GM23248 (cell line): ENCODE results near the gene EPN2. TPM values are rescaled to one million over a fixed set of nuclear protein-coding genes. Genes with fewer than 3 reads are reported as not detected.

Experiments
- DNase-seq: peaks from one replicate; pipeline ENCODE4 v3.0.0-alpha.2; 2015
- H2AFZ ChIP-seq: fragments of 200-600 bp; sonication (generic); 2 replicates; pipeline ENCODE4 v1.6.1; 2016; ENCODE audit warnings: antibody characterized with exemption
- H3F3A ChIP-seq: fragments of 200-600 bp; sonication (generic); 2 replicates; pipeline ENCODE4 v1.6.1; 2016; ENCODE audit warnings: mild to moderate bottlenecking, antibody characterized with exemption, mixed run types; ENCODE audit not compliant: insufficient read depth
- H3K27ac ChIP-seq: fragments of 200-600 bp; sonication (generic); 2 replicates; pipeline ENCODE4 v1.5.1; 2016; ENCODE audit warnings: mild to moderate bottlenecking
- H3K27me3 ChIP-seq: fragments of 200-600 bp; sonication (generic); replicated peaks from 2 replicates; pipeline ENCODE4 v1.6.1; 2016; ENCODE audit warnings: mild to moderate bottlenecking; ENCODE audit not compliant: insufficient read depth
- H3K36me3 ChIP-seq: fragments of 200-600 bp; sonication (generic); 2 replicates; pipeline ENCODE4 v1.6.1; 2016; ENCODE audit warnings: low read depth, mild to moderate bottlenecking
- H3K4me1 ChIP-seq: fragments of 200-600 bp; sonication (generic); 2 replicates; pipeline ENCODE4 v1.6.1; 2016; ENCODE audit warnings: mild to moderate bottlenecking; ENCODE audit not compliant: insufficient read depth
- H3K4me2 ChIP-seq: fragments of 200-600 bp; sonication (generic); one replicate; pipeline ENCODE4 v1.6.1; 2016; ENCODE audit warnings: mild to moderate bottlenecking; ENCODE audit not compliant: unreplicated experiment
- H3K4me3 ChIP-seq: fragments of 200-600 bp; sonication (generic); 2 replicates; pipeline ENCODE4 v1.5.1; 2016; ENCODE audit warnings: mild to moderate bottlenecking
- H3K79me2 ChIP-seq: fragments of 200-600 bp; sonication (generic); 2 replicates; pipeline ENCODE4 v1.6.1; 2016; ENCODE audit warnings: mild to moderate bottlenecking; ENCODE audit not compliant: insufficient read depth
- H3K9ac ChIP-seq: fragments of 200-600 bp; sonication (generic); 2 replicates; pipeline ENCODE4 v1.6.1; 2016; ENCODE audit warnings: mild to moderate bottlenecking
- H3K9me2 ChIP-seq: fragments of 200-600 bp; sonication (generic); 2 replicates; pipeline ENCODE4 v1.6.1; 2016; ENCODE audit warnings: mixed run types, mild to moderate bottlenecking, moderate library complexity; ENCODE audit not compliant: insufficient read depth
- H3K9me3 ChIP-seq: fragments of 200-600 bp; sonication (generic); one replicate; pipeline ENCODE4 v1.6.1; 2017; ENCODE audit warnings: low read depth
- H4K20me1 ChIP-seq: fragments of 200-600 bp; sonication (generic); 2 replicates; pipeline ENCODE4 v1.6.0; 2016; ENCODE audit not compliant: insufficient read depth
- EZH2 ChIP-seq: fragments of 200-600 bp; sonication (generic); IDR thresholded peaks from 2 replicates; pipeline ENCODE4 v1.6.1; 2018; ENCODE audit warnings: antibody characterized with exemption, mild to moderate bottlenecking; ENCODE audit not compliant: insufficient read depth, poor library complexity, severe bottlenecking
- EZH2phosphoT487 ChIP-seq: fragments of 200-600 bp; sonication (generic); IDR thresholded peaks from 2 replicates; pipeline ENCODE4 v1.6.1; 2018; ENCODE audit warnings: antibody characterized with exemption, moderate library complexity, mild to moderate bottlenecking, low read depth; ENCODE audit not compliant: insufficient read depth
- WGBS, 2 experiments: methylation state at CpG; one replicate each; pipeline ENCODE4 v1.1.6; 2015 to 2017; ENCODE audit warnings: low lambda C conversion rate in 2 of 2, low coverage in 1 of 2; ENCODE audit errors: missing lambda C conversion rate in 2 of 2; 5-methylcytosine and 5-hydroxymethylcytosine counted together
- in situ Hi-C: fragments of 300-500 bp; cut with MboI; formaldehyde crosslinking; loops from 2 replicates; pipeline ENCODE4 v1.15.0; 2020
- polyA plus RNA-seq: library from polyadenylated mRNA; unstranded; fragments of >200 nt; fragmentation: Nextera tagmentation; extraction: Ambion mirVana; gene quantifications from 2 replicates; pipeline ENCODE4 v1.2.1, GENCODE V29; 2016
- total RNA-seq: library from RNA; depleted of rRNA; stranded (reverse); fragments of >200 nt; shearing (Covaris generic); gene quantifications from 2 replicates; pipeline ENCODE4 v1.2.3, GENCODE V29; 2014

The EPN2 gene
- total and polyA plus RNA-seq, 2 experiments from 2014 or later = 25.3 to 54.0 TPM

DNA sequence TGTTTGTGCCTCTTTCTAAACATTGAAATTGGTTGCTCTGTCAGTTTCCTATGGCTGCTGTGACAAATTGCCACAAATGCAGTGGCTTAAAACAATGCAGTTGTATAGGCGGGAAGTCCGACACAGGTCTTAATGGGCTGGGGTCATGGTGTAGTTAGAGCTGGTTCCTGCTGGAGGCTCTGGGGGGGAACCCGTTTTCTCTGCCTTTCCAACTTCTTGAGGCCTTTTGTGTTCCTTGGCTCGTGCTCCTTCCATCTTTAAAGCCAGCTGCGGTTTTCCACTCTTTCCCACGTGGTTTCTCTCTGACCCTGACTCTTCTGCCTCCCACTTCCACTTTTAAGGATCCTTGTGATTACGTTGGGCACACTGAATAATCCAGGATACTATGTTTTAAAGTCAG, 12.5 kb downstream of the EPN2 start:
- Histone ChIP-seq H3K9me2 (no peaks in the 10 kb centered on the region), H4K20me1 (no peaks in the 10 kb centered on the region; the same call in 1 of the 2 replicates), H3K36me3 (no peaks in the 10 kb centered on the region), H3K4me1 (peaks cover 41% of the 10 kb centered on the region), H3K27me3 (no peaks in the 10 kb centered on the region), H3K4me3 (no peak overlapping the region), H3K9me3 (no peaks in the 10 kb centered on the region), H3K4me2 (no peak overlapping the region), H3K27ac (peak overlapping the region; percentile 86), H2AFZ (no peak overlapping the region), H3K79me2 (peaks cover 96% of the 10 kb centered on the region), H3K9ac (peak overlapping the region; percentile 58; the same call in 1 of the 2 replicates), H3F3A (peaks cover 39% of the 10 kb centered on the region)
- TF ChIP-seq EZH2phosphoT487 = no peak
- no peak for TF ChIP-seq EZH2
- in situ Hi-C loops = loop anchor here (25.0 kb wide), 1 partner anchor 513 kb away; no protein-coding TSS in a partner anchor
- peak; percentile 32 for DNase-seq
- 40 to 47% methylated on average over 7 of the region's 7 CpGs for WGBS, 2 experiments

DNA sequence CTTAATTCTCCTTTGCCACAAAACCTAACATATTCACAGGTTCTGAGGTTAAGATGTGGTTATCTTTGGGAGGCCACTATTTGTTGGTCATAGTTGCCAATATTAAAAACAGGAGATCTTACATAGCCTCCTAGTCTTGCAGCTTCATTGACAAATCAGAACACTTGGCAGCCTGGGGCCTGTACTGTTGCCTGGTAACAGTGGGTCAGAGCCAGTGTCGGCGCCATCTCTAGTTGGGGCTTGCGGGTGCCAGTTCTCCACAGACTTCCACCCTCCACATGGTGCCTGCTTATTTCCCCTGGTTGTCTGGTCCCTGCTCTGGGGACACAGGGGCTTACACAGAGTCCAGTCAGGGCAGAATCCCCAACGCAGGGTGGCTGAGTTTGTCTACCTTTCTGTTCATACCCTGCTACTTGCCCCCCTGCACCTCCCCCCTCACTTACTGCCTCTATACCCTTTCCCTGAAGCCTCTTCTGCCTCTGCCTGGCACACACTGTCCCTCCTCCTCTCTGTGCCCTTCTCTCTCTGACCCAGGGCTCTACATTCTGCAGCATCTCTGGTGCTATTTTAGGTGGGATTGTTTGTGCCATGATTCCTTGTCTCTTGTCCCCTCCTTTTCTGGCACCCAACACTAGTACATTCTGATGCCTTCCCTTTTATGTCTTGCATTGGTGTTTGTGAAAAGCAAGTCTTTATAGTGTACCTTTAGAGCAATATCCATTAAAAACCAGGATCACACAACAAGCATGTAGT, 13.4 kb downstream of the EPN2 start:
- DNase-seq = peak; percentile 59
- H3K79me2 ChIP-seq = peaks cover 96% of the 10 kb centered on the region
- no peak for TF ChIP-seq EZH2phosphoT487
- no peak for TF ChIP-seq EZH2
- H4K20me1 ChIP-seq = no peaks in the 10 kb centered on the region; the same call in 1 of the 2 replicates
- peaks cover 39% of the 10 kb centered on the region for H3F3A ChIP-seq
- peaks cover 41% of the 10 kb centered on the region for H3K4me1 ChIP-seq
- no peaks in the 10 kb centered on the region for H3K9me2 ChIP-seq
- H3K27me3 ChIP-seq = no peaks in the 10 kb centered on the region
- no peak overlapping the region for H2AFZ ChIP-seq
- 60 to 63% methylated on average over 4 of the region's 4 CpGs for WGBS, 2 experiments
- H3K4me2 ChIP-seq = no peak overlapping the region
- in situ Hi-C loops = loop anchor here (25.0 kb wide), 1 partner anchor 512 kb away; no protein-coding TSS in a partner anchor
- H3K4me3 ChIP-seq = no peak overlapping the region
- H3K27ac ChIP-seq = peak overlapping the region; percentile 86; the same call in 1 of the 2 replicates
- H3K9ac ChIP-seq = no peak overlapping the region
- no peaks in the 10 kb centered on the region for H3K9me3 ChIP-seq
- H3K36me3 ChIP-seq = no peaks in the 10 kb centered on the region

DNA sequence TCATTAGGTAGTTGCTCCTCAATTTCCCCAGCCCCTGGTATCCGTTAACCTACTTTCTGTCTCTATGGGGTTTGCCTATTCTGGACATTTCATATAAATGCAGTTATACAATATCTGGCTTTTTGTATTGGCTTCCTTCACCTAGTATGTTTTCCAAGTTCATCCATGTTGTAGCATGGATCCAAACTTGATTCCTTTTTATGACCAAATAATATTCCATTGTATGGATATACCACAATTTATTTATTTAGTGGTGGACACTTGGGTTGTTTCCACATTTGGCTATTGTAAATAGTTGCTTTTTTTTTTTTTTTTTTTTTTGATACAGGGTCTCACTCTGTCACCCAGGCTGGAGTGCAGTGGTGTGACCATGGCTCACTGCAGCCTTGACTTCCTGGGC, 15.9 kb downstream of the EPN2 start:
- no peak overlapping the region for H2AFZ ChIP-seq
- no peak overlapping the region for H3K4me3 ChIP-seq
- H3K4me1 ChIP-seq = peaks cover 28% of the 10 kb centered on the region
- peaks cover 96% of the 10 kb centered on the region for H3K79me2 ChIP-seq
- no peaks in the 10 kb centered on the region for H3K27me3 ChIP-seq
- H3K36me3 ChIP-seq = no peaks in the 10 kb centered on the region
- H3K9me3 ChIP-seq = no peaks in the 10 kb centered on the region
- TF ChIP-seq EZH2 = no peak
- TF ChIP-seq EZH2phosphoT487 = no peak
- H3F3A ChIP-seq = peaks cover 27% of the 10 kb centered on the region
- no peak overlapping the region for H3K4me2 ChIP-seq
- DNase-seq = no peak
- H3K27ac ChIP-seq = no peak overlapping the region
- H3K9me2 ChIP-seq = no peaks in the 10 kb centered on the region
- 95 to 96% methylated on average over 1 of the region's 1 CpG for WGBS, 2 experiments
- no peak overlapping the region for H3K9ac ChIP-seq
- in situ Hi-C loops = loop anchor here (25.0 kb wide), 1 partner anchor 509 kb away; no protein-coding TSS in a partner anchor
- H4K20me1 ChIP-seq = peaks cover 6% of the 10 kb centered on the region; the same call in 1 of the 2 replicates

DNA sequence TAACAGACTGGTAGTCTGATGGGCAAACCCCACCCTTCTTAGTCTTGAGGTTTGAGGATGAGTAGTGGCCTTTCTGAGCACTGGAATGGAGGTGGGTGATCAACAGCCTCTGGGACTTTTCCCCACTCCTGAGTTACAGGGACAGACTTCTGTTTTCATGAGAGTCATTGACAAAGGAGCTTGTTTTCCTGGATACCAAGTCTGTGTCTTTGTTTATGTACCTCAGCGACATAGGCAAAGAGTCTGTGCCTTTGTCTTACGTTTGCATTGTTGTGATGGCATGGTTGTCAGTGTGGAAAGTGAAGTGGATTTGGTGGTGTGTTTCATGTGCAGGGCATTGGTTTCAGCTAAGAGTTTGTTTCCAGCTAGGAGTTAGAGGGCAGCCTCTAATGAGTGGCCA, 17.5 kb downstream of the EPN2 start:
- DNase-seq = no peak
- Histone ChIP-seq H3K4me1 (peaks cover 13% of the 10 kb centered on the region), H3K27me3 (no peaks in the 10 kb centered on the region), H3K79me2 (peaks cover 100% of the 10 kb centered on the region), H3K4me3 (no peak overlapping the region), H3K9ac (no peak overlapping the region), H3K9me3 (no peaks in the 10 kb centered on the region), H3K27ac (no peak overlapping the region), H3K9me2 (no peaks in the 10 kb centered on the region), H3K4me2 (no peak overlapping the region), H3F3A (peaks cover 12% of the 10 kb centered on the region; the same call in 1 of the 2 replicates), H3K36me3 (no peaks in the 10 kb centered on the region), H2AFZ (no peak overlapping the region), H4K20me1 (peaks cover 6% of the 10 kb centered on the region; the same call in 1 of the 2 replicates)
- TF ChIP-seq EZH2phosphoT487 (no peak), EZH2 (no peak)
- in situ Hi-C loops = loop anchor here (25.0 kb wide), 1 partner anchor 508 kb away; no protein-coding TSS in a partner anchor
- 80 to 85% methylated on average over 2 of the region's 2 CpGs for WGBS, 2 experiments
